A549 (cell line): ENCODE data around the gene ASCL2. TPM values are rescaled to one million over a fixed set of nuclear protein-coding genes. Genes with fewer than 3 reads are reported as not detected.

Source experiments
- ATAC-seq, 2 experiments: fragments of 200-7000 bp in 1 of 2; fragments of >200 bp in 1 of 2; cut with Nextera tagmentation in 1 of 2; cut with Tn5 transposase in 1 of 2; 3 replicates each; pipeline versions ENCODE4 v1.8.0 to v1.9.1; 2018 to 2020; ENCODE audit warnings: mild to moderate bottlenecking in 1 of 2, moderate library complexity in 1 of 2
- CTCF ChIA-PET: fragments of 300-600 bp; sonication (Branson Sonifier 250); formaldehyde crosslinking; extraction: SDS; loops from one replicate; lab custom pipeline; 2021; ENCODE audit warnings: antibody characterized with exemption, inconsistent platforms; lab: Yijun Ruan, JAX
- POLR2A ChIA-PET: fragments of 350-600 bp; formaldehyde crosslinking; extraction: SDS; loops from one replicate; lab custom pipeline; 2021; ENCODE audit warnings: antibody characterized with exemption, inconsistent platforms; lab: Yijun Ruan, JAX
- DNase-seq, 2 experiments: peaks; one replicate each; pipeline versions ENCODE4 v3.0.0 to v3.0.0-alpha.2; 2011 to 2016; ENCODE audit warnings: low read depth in 1 of 2, low spot score in 1 of 2
- FAIRE-seq: peaks from 2 replicates; lab custom pipeline; 2011; peaks lifted over from hg19 to GRCh38; lab: Jason Lieb, UNC
- H3K27ac ChIP-seq, 2 experiments: fragments of >200 bp; sonication (Bioruptor Twin); formaldehyde crosslinking; 3 replicates each; pipeline ENCODE4 v1.5.1; 2016 to 2017
- H3K4me1 ChIP-seq: fragments of >200 bp; sonication (Bioruptor Twin); formaldehyde crosslinking; 3 replicates; pipeline ENCODE4 v1.6.1; 2016
- H3K4me2 ChIP-seq: fragments of >200 bp; sonication (Bioruptor Twin); formaldehyde crosslinking; 3 replicates; pipeline ENCODE4 v1.6.1; 2016
- H3K4me3 ChIP-seq: fragments of >200 bp; sonication (Bioruptor Twin); formaldehyde crosslinking; 3 replicates; pipeline ENCODE4 v1.5.1; 2016
- H3K9me3 ChIP-seq: fragments of >200 bp; sonication (Bioruptor Twin); formaldehyde crosslinking; 3 replicates; pipeline ENCODE4 v1.6.1; 2016
- BCL3 ChIP-seq: fragments of >200 bp; sonication (Bioruptor Twin); formaldehyde crosslinking; IDR thresholded peaks from 3 replicates; pipeline ENCODE4 v1.6.1; 2016
- E2F6 ChIP-seq: IDR thresholded peaks from 2 replicates; pipeline ENCODE4 v1.6.1; 2012; ENCODE audit warnings: low read depth, borderline replicate concordance
- EHF ChIP-seq: fragments of 250-450 bp; sonication (Bioruptor Pico); IDR thresholded peaks from 2 replicates; pipeline ENCODE4 v1.5.0; 2020; ENCODE audit warnings: mild to moderate bottlenecking
- ELK1 ChIP-seq: fragments of 150-350 bp; IDR thresholded peaks from 2 replicates; pipeline ENCODE4 v1.6.1; 2014; ENCODE audit warnings: low read depth, mild to moderate bottlenecking, low read length
- EP300 ChIP-seq, 2 experiments: fragments of >200 bp; sonication (Bioruptor Twin); formaldehyde crosslinking; IDR thresholded peaks; 2 replicates in 1 of 2; 3 replicates in 1 of 2; pipeline ENCODE4 v1.6.1; 2016 to 2017
- FOSL2 ChIP-seq, 2 experiments: fragments of 450-650 bp in 1 of 2; fragments of >200 bp in 1 of 2; sonication (Bioruptor Twin) in 1 of 2; formaldehyde crosslinking; IDR thresholded peaks; 2 replicates each; pipeline versions ENCODE4 v1.5.0 to v1.6.1; 2016 to 2020; ENCODE audit warnings: mild to moderate bottlenecking in 1 of 2, moderate library complexity in 1 of 2
- GATA3 ChIP-seq: IDR thresholded peaks from 2 replicates; pipeline ENCODE4 v1.6.1; 2012; ENCODE audit warnings: borderline replicate concordance
- HDAC2 ChIP-seq: fragments of 200-600 bp; sonication (generic); IDR thresholded peaks from 2 replicates; pipeline ENCODE4 v1.6.1; 2016
- HEYL ChIP-seq: fragments of 250-450 bp; sonication (Bioruptor Pico); IDR thresholded peaks from 2 replicates; pipeline ENCODE4 v1.8.0; 2021; ENCODE audit warnings: mild to moderate bottlenecking, moderate library complexity
- HOXB5 ChIP-seq: fragments of 250-450 bp; sonication (Bioruptor Pico); IDR thresholded peaks from 2 replicates; pipeline ENCODE4 v1.5.0; 2020; ENCODE audit warnings: mild to moderate bottlenecking, moderate library complexity
- JUNB ChIP-seq: fragments of >200 bp; sonication (Bioruptor Twin); formaldehyde crosslinking; IDR thresholded peaks from 2 replicates; pipeline ENCODE4 v1.6.1; 2016
- MAZ ChIP-seq: fragments of 150-350 bp; IDR thresholded peaks from 2 replicates; pipeline ENCODE4 v1.6.1; 2014; ENCODE audit warnings: antibody characterized with exemption, low read depth, low read length, borderline replicate concordance
- PBX3 ChIP-seq: IDR thresholded peaks from 2 replicates; pipeline ENCODE4 v1.6.1; 2012
- PHF8 ChIP-seq: fragments of 200-600 bp; sonication (generic); IDR thresholded peaks from 2 replicates; pipeline ENCODE4 v1.6.1; 2016; ENCODE audit warnings: low read depth, mild to moderate bottlenecking, antibody characterized with exemption, moderate library complexity, borderline replicate concordance
- RARB ChIP-seq: fragments of 250-450 bp; sonication (Bioruptor Pico); IDR thresholded peaks from 2 replicates; pipeline ENCODE4 v1.8.0; 2021; ENCODE audit warnings: mild to moderate bottlenecking, moderate library complexity
- TFCP2L1 ChIP-seq: fragments of 250-450 bp; sonication (Bioruptor Pico); IDR thresholded peaks from 2 replicates; pipeline ENCODE4 v1.5.0; 2021; ENCODE audit warnings: mild to moderate bottlenecking
- TP53 ChIP-seq: fragments of 250-450 bp; sonication (Bioruptor Pico); IDR thresholded peaks from 2 replicates; pipeline ENCODE4 v1.5.0; 2021; ENCODE audit warnings: mild to moderate bottlenecking, moderate library complexity
- ZFP36 ChIP-seq: fragments of 450-650 bp; IDR thresholded peaks from 2 replicates; pipeline ENCODE4 v1.6.1; 2014; ENCODE audit warnings: borderline replicate concordance; ENCODE audit not compliant: partially characterized antibody
- ZSCAN20 ChIP-seq: fragments of 250-450 bp; sonication (Bioruptor Pico); IDR thresholded peaks from 2 replicates; pipeline ENCODE4 v1.8.0; 2022; ENCODE audit warnings: mild to moderate bottlenecking, moderate library complexity
- WGBS: methylation state at CpG from one replicate; pipeline ENCODE4 v1.1.6; 2017; ENCODE audit errors: missing lambda C conversion rate; 5-methylcytosine and 5-hydroxymethylcytosine counted together
- polyA plus RNA-seq, 4 experiments: library from polyadenylated mRNA; depleted of rRNA in 3 of 4; stranded (reverse); fragments of >200 nt; fragmentation: RNase III in 1 of 4; extraction: RNeasy Plus Mini Kit Qiagen cat#74134 plus additional on column Dnase treatment in 1 of 4; gene quantifications; 2 replicates in 3 of 4; 3 replicates in 1 of 4; pipeline ENCODE4 v1.2.3, GENCODE V29; 2011 to 2017

The ASCL2 gene
- polyA plus RNA-seq, 2 of the 4 experiments (the other 2 are of a cell fraction) = not detected

GRCh38 chr11:2224254-2224653, 46.1 kb downstream of the ASCL2 start:
- TF ChIP-seq ZSCAN20 (CRISPR knock-in tag) (no peak), ZFP36 (no peak), JUNB (no peak), HDAC2 (no peak), TP53 (CRISPR knock-in tag) (no peak), HOXB5 (no peak), PHF8 (no peak), PBX3 (no peak), EHF (CRISPR knock-in tag) (no peak)
- POLR2A ChIA-PET = no interaction called here
- peaks cover 19% of the 10 kb centered on the region; the same call in 2 of the 3 replicates for H3K9me3 ChIP-seq

GRCh38 chr11:2223153-2223794, 47.1 kb downstream of the ASCL2 start:
- Histone ChIP-seq H3K9me3 (peaks cover 13% of the 10 kb centered on the region; the same call in 1 of the 3 replicates), H3K4me2 (no peak overlapping the region), H3K27ac (no peak overlapping the region), H3K4me3 (no peak overlapping the region), H3K4me1 (no peaks in the 10 kb centered on the region)
- 17% methylated on average over 5 of the region's 5 CpGs for WGBS
- ChIA-PET CTCF (interaction anchor here (1.0 to 1.6 kb wide), 3 partner anchors 26 to 185 kb away, joined by 4 to 5 read pairs (median 4); no protein-coding TSS in a partner anchor), POLR2A (no interaction called here)
- FAIRE-seq (no peak), DNase-seq (no peak), ATAC-seq (no peak)
- no peak for TF ChIP-seq E2F6

More at GRCh38 chr11:2224254-2224653, 46.1 kb downstream of the ASCL2 start:
- DNase-seq = no peak
- WGBS = 86% methylated on average over 1 of the region's 1 CpG
- CTCF ChIA-PET = interaction anchor here (1.2 to 1.6 kb wide), 2 partner anchors 30 to 196 kb away, joined by 3 to 4 read pairs; no protein-coding TSS in a partner anchor
- Histone ChIP-seq H3K4me1 (no peaks in the 10 kb centered on the region), H3K4me3 (no peak overlapping the region), H3K27ac (no peak overlapping the region), H3K4me2 (no peak overlapping the region)
- no peak for ATAC-seq
- FAIRE-seq = no peak

- DNase-seq = no peak
- TF ChIP-seq TFCP2L1 (CRISPR knock-in tag) = no peak
- no peak for TF ChIP-seq RARB (CRISPR knock-in tag)
- no peak for TF ChIP-seq BCL3
- TF ChIP-seq EP300 (IDR thresholded peaks at IDR 0.05) = no peak
- TF ChIP-seq GATA3 = no peak
- no peak for TF ChIP-seq ELK1
- no peak for TF ChIP-seq PHF8
- TF ChIP-seq FOSL2 (IDR thresholded peaks at IDR 0.05) = no peak
- TF ChIP-seq FOSL2 (CRISPR knock-in tag; IDR thresholded peaks at IDR 0.05) = no peak
- no peak for TF ChIP-seq ZFP36
- no peak for TF ChIP-seq HEYL (CRISPR knock-in tag)
- TF ChIP-seq MAZ = no peak
- ChIA-PET CTCF (interaction anchor here (0.6 to 1.4 kb wide), 2 partner anchors 76 to 185 kb away, joined by 3 to 5 read pairs; no protein-coding TSS in a partner anchor), POLR2A (no interaction called here)
- Histone ChIP-seq H3K4me1 (no peaks in the 10 kb centered on the region), H3K4me3 (no peak overlapping the region), H3K27ac (no peak overlapping the region), H3K4me2 (no peak overlapping the region), H3K9me3 (peaks cover 13% of the 10 kb centered on the region; the same call in 1 of the 3 replicates)
- WGBS = 34% methylated on average over 4 of the region's 4 CpGs
- ATAC-seq = no peak
- no peak for FAIRE-seq
These were observed 47.9 kb downstream of the ASCL2 start for GRCh38 chr11:2222451-2222850.
